ENCODE results near the gene CPN1. TPM values are rescaled to one million over a fixed set of nuclear protein-coding genes. Genes with fewer than 3 reads are reported as not detected.
A peak's percentile ranks its signal among the peaks of the same experiment; 100 is the strongest.

Gene CPN1
- total and polyA plus RNA-seq, 9 of the 15 experiments (the other 6 are each of a cell fraction or from before 2014, with no cell fraction given) = 0.15 to 0.17 TPM; not detected in 7

DNA sequence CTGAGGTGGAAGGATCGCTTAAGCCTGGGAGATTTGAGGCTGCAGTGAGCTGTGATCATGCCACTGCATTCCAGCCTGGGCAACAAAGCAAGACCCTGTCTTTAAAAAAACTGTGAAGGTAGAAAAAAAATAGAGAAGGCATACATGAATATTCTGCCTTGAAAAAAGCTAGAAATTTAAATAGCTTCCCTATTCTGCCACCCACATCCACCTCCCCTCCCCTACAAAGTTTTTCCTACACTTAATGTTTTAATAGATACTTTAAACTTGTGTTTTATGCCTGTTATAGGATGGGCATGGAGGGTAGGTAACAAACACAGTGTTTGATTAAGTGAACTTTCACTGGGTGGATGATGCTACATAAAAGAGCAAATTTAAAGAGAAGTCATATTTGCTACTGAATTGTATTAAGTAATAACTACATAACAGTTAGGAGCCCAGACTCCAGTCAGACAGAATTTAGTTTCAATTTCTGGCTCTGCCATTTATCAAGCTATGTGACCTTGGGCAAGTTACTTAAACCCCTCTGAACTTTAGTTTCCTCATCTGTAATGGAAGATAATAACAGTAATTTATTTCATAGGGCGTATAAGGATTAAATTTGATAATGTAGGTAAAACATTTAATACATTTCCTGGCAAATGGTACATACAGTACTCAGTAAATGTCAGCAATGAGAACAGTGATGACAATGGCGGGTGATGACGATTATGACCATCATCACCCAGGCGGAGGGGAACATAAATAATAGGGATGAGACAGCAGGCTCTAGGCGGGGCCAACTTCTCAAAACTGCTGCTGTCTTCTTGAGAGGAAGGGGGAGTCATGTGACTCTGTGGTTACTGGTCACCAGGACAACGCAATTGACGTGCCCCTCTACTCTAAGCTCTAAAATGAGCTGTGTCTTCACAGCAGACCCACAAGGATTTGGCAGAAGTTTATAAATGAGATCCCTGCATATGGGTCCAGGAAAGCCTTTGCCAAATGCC is 87.7 kb downstream of the CPN1 start (continued):
- TF ChIP-seq DNMT1 (IDR thresholded peaks at IDR 0.05) (no peak), U2AF2 (optimal IDR thresholded peaks at IDR 0.05; ENCODE audit: low read depth, low read length) (no peak), WHSC1 (IDR thresholded peaks at IDR 0.05; ENCODE audit: low read length) (no peak), ZNF124 (CRISPR knock-in tag; IDR thresholded peaks at IDR 0.05) (no peak), GABPA (tag; conservative IDR thresholded peaks at IDR 0.05; ENCODE audit: low read depth) (0 out of 2 replicates have a peak, but pooled peaks have one; percentile 30), CXXC5 (CRISPR knock-in tag; IDR thresholded peaks at IDR 0.05) (peak; percentile 33; the same call in 1 of the 2 replicates), ZNF75A (CRISPR knock-in tag; IDR thresholded peaks at IDR 0.05) (no peak), ZNF146 (CRISPR knock-in tag; IDR thresholded peaks at IDR 0.05; ENCODE audit: unreplicated experiment) (no peak), RBM39 (optimal IDR thresholded peaks at IDR 0.05; ENCODE audit: low read depth, low read length) (no peak), TCF7L2 (IDR thresholded peaks at IDR 0.05; ENCODE audit: low read depth, low read length) (no peak), FOXK2 (conservative IDR thresholded peaks at IDR 0.05 in 1 of 2, IDR thresholded peaks at IDR 0.05 in 1 of 2; ENCODE audit: low read depth in 2 of 2) (peak in 1 of 2 experiments; percentile 47; a peak in 1 of 4 replicates), ZNF707 (CRISPR knock-in tag; conservative IDR thresholded peaks at IDR 0.05) (no peak), ZNF384 (IDR thresholded peaks at IDR 0.05; ENCODE audit: low read depth, low read length) (no peak), ZNF583 (CRISPR knock-in tag; IDR thresholded peaks at IDR 0.05) (no peak), SNAPC5 (CRISPR knock-in tag; IDR thresholded peaks at IDR 0.05) (no peak), MEIS2 (IDR thresholded peaks at IDR 0.05; ENCODE audit: partially characterized antibody) (peak; percentile 98)
- TF ChIP-seq, protein P1, sequence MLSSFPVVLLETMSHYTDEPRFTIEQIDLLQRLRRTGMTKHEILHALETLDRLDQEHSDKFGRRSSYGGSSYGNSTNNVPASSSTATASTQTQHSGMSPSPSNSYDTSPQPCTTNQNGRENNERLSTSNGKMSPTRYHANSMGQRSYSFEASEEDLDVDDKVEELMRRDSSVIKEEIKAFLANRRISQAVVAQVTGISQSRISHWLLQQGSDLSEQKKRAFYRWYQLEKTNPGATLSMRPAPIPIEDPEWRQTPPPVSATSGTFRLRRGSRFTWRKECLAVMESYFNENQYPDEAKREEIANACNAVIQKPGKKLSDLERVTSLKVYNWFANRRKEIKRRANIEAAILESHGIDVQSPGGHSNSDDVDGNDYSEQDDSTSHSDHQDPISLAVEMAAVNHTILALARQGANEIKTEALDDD (IDR thresholded peaks at IDR 0.05) = no peak
- TF ChIP-seq, protein P2, sequence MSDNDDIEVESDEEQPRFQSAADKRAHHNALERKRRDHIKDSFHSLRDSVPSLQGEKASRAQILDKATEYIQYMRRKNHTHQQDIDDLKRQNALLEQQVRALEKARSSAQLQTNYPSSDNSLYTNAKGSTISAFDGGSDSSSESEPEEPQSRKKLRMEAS (CRISPR knock-in tag; IDR thresholded peaks at IDR 0.05) = no peak
- TF ChIP-seq, protein P3, sequence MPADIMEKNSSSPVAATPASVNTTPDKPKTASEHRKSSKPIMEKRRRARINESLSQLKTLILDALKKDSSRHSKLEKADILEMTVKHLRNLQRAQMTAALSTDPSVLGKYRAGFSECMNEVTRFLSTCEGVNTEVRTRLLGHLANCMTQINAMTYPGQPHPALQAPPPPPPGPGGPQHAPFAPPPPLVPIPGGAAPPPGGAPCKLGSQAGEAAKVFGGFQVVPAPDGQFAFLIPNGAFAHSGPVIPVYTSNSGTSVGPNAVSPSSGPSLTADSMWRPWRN (IDR thresholded peaks at IDR 0.05; ENCODE audit: low read depth) = no peak

All from K562 (cell line).